ENCODE measurements around the gene VSX1.

VSX1 gene

GRCh38 chr20:25051386-25052155, 30.4 kb downstream of the VSX1 start:
- Mint-ChIP-seq H3K9me3 (no peaks in the 10 kb centered on the region), H3K4me3 (no peak overlapping the region), H3K27ac (peak overlapping the region in 2 of 3 experiments; percentile 18 to 52), H3K4me1 (peaks cover 53% of the 10 kb centered on the region), H3K36me3 (ENCODE audit: low read depth) (no peaks in the 10 kb centered on the region), H3K27me3 (ENCODE audit: low read depth) (peaks cover 24% of the 10 kb centered on the region)
- TF ChIP-seq CTCF (IDR thresholded peaks at IDR 0.05; ENCODE audit: unreplicated experiment in 3 of 3): no peak

- peak overlapping the region in 1 of 3 experiments; percentile 27 for H3K27ac Mint-ChIP-seq
- peaks cover 18% of the 10 kb centered on the region for H3K27me3 Mint-ChIP-seq (ENCODE audit: low read depth)
- H3K9me3 Mint-ChIP-seq: no peaks in the 10 kb centered on the region
- TF ChIP-seq CTCF (IDR thresholded peaks at IDR 0.05; ENCODE audit: unreplicated experiment in 3 of 3): no peak
- H3K4me3 Mint-ChIP-seq: no peak overlapping the region
- H3K4me1 Mint-ChIP-seq: peaks cover 45% of the 10 kb centered on the region
- peaks cover 3% of the 10 kb centered on the region for H3K36me3 Mint-ChIP-seq (ENCODE audit: low read depth)
These were observed 31.2 kb downstream of the VSX1 start for GRCh38 chr20:25050501-25051350.

- Mint-ChIP-seq H3K4me3 (no peak overlapping the region), H3K27me3 (ENCODE audit: low read depth) (peaks cover 18% of the 10 kb centered on the region), H3K9me3 (no peaks in the 10 kb centered on the region), H3K4me1 (peaks cover 42% of the 10 kb centered on the region), H3K27ac (peak overlapping the region in 1 of 3 experiments; percentile 27), H3K36me3 (ENCODE audit: low read depth) (peaks cover 3% of the 10 kb centered on the region)
- TF ChIP-seq CTCF (IDR thresholded peaks at IDR 0.05; ENCODE audit: unreplicated experiment in 3 of 3): no peak
These were observed 31.9 kb downstream of the VSX1 start for GRCh38 chr20:25050082-25050481.

GRCh38 chr20:25049261-25050060, 32.5 kb downstream of the VSX1 start:
- no peaks in the 10 kb centered on the region for H3K9me3 Mint-ChIP-seq
- no peak for TF ChIP-seq CTCF (IDR thresholded peaks at IDR 0.05; ENCODE audit: unreplicated experiment in 3 of 3)
- no peak overlapping the region for H3K4me3 Mint-ChIP-seq
- peaks cover 3% of the 10 kb centered on the region for H3K36me3 Mint-ChIP-seq (ENCODE audit: low read depth)
- peaks cover 14% of the 10 kb centered on the region for H3K27me3 Mint-ChIP-seq (ENCODE audit: low read depth)
- peaks cover 36% of the 10 kb centered on the region for H3K4me1 Mint-ChIP-seq
- peak overlapping the region in 2 of 3 experiments; percentile 18 to 24 for H3K27ac Mint-ChIP-seq

GRCh38 chr20:25048519-25048952, 33.4 kb downstream of the VSX1 start:
- Mint-ChIP-seq H3K27me3 (ENCODE audit: low read depth) (peaks cover 14% of the 10 kb centered on the region), H3K4me1 (peaks cover 26% of the 10 kb centered on the region), H3K9me3 (no peaks in the 10 kb centered on the region), H3K27ac (no peak overlapping the region), H3K36me3 (ENCODE audit: low read depth) (peaks cover 3% of the 10 kb centered on the region), H3K4me3 (no peak overlapping the region)
- TF ChIP-seq CTCF (IDR thresholded peaks at IDR 0.05; ENCODE audit: unreplicated experiment in 3 of 3): no peak

All from nephron (organoid).